GM19043 (cell line): Measurements from ENCODE around the gene DIO3.

Experiments used
- ATAC-seq: cut with Tn5 transposase; IDR thresholded peaks from one replicate; pipeline ENCODE4 v1.9.1; 2021; ENCODE audit warnings: low read depth; ENCODE audit not compliant: unreplicated experiment

Gene DIO3

GRCh38 chr14:101578489-101578888 is 17.2 kb downstream of the DIO3 start:
- ATAC-seq = no peak

- no peak for ATAC-seq
These were observed 18.2 kb downstream of the DIO3 start for GRCh38 chr14:101579372-101580080.

- ATAC-seq = no peak
These were observed 20.5 kb downstream of the DIO3 start for GRCh38 chr14:101581806-101582205.

GRCh38 chr14:101582294-101582693 is 21.0 kb downstream of the DIO3 start:
- no peak for ATAC-seq

GRCh38 chr14:101583006-101583714 is 21.9 kb downstream of the DIO3 start:
- ATAC-seq = no peak

GRCh38 chr14:101583715-101584054 is 22.4 kb downstream of the DIO3 start:
- ATAC-seq = no peak

DNA sequence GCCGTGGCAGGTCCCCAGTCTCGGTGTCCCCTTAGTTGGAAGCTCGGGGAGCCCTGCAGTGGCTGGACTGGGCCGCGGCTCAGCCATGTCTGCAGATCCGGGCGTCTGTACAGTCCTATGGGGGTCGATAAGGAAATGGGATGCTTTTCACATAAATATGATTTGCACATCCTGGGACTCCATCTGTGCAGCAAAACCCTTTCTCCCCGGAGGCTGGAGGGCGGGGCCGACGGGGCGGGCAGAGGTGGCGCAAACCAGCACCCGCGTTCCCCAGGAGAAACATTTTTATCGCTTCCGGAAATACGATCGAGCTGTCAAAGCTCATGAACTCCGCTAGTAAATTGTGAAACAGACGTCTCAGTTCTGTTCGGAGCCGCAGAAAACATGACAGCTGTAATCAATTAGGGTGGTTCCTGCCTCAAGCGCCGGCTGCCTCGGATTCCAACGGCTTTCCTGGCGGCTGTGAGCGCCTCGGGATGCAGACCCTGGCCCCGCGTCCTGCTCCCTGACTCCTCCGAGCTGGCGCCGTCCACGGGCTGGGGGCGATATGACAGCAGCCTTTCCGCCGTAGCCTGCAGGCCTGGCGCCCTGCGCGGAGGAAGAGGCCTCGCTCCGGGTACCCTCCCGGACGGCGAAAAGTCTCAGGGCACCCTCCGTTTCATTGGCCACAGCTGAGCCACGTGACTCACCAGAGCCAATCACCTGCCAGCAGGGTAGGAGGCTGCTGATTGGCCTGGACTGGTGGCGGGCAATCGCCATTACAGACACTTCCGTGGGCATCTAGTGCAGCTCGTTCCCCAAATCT is 23.0 kb downstream of the DIO3 start:
- no peak for ATAC-seq

DNA sequence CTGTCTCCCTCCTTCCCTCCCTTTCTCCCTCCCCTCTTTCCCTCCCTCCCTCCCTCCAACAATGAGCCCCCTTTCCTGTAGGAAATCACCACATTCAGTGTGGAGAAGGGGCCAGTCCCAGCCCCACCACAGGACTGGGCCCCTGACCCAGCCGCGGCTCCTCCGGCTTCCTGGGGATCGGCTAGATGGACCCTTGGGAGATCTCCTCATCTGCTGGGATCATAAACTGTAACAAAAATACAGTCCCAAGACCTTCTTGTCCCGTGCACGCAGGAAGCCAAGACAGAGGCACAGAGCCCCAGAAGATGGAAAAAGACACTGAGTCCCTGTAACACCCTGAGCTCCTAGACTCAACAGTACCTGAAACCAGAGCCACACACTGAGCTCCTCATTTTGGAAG is 23.9 kb downstream of the DIO3 start:
- no peak for ATAC-seq

DNA sequence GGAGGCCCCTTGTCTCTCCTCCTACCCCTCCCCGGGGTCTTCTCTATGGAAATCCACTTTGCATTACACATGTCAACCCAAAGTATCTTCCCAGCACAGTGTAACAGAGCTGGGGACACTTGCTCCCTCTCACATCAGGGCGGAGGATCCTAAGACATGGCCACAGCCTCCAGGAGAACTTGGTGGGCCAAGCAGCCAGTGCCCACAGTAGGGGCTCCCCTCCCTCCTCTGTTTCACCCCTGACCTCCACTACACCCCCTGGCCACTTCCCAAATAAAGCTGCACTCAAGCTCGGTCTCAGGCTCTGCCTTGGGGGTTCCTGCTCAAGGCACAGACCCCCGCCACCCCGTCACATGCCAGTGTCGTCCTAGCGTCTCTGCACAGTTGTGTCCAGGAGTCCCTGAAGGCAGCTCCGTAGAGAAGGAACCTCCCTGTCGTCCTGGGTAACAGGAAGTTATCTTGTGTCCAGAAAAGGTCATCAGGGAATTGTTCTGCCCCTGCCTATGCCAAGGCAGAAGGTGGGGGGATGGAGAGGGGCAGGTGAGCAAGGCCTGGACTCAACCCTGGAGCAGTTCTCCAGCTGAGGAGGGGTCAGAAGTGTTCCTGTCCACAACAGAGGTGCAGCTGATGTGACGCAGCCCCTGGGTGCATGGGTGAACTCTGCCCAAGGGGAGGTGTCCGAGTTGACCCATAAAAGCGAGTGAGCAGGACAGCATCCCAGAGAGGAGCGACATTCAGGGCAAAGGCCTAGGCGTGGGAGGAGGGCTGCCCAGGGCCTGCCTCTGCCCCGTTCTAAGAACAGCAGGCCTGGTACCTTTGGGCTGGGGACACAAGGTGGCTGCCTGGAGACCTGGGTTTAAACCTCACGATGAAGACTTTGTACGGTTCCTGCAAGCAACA is 25.5 kb downstream of the DIO3 start:
- no peak for ATAC-seq

DNA sequence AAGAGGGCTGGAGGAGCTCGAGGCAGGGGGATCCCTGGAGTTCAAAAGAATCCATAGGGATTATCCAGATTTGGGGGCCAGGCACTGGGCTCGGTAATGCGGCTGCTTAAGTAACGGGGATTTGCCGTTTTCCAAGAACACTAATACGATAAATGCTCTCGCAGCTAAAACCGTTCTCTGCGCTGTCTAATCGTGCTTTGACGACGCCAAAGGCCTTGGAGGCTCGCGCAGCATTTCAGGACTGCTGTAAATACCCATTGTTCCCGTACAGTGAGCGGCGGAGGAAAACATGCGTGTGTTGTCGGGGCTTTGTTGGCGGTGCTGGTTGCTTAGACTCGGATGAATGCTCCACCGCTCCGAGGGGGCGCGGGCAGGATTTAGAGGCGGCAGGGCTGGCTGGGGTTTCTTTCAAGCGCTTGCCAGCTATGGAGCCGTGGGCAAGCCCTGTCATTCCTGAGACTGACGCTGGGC is 26.2 kb downstream of the DIO3 start:
- no peak for ATAC-seq

DNA sequence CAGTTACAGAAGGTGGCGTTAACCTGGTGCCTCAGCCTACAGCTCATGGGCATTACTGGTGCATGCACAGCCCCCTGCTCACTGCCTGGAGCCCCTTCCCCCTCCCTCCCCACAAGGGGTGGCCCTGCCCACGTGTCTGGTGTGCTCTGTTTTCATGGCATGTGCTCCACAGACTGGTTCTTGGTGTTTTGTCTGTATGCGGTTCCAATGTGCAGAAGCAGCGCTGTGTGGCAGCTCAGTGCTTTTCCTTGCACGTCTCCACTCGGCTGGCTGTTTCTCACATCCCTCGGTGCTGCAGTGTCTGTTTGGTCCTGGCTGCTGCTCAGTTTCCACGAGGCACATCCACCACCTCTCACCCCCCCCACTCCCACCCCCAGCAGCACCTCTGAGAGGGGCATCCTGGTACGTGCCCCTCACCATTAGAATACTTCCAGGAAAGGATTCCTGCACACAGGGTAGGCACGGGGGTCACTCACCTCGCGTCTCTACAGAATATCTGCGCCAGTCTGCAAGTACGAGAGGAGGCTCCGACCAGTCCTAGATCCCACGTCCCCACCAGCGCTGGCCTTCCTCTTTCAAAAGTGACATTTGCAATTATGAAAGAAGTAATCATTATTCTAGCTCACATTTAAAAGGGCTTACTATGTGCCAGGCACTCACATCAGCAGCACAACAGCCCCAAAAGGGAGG is 27.1 kb downstream of the DIO3 start:
- ATAC-seq = no peak

GRCh38 chr14:101588990-101589389 is 27.7 kb downstream of the DIO3 start:
- ATAC-seq = no peak

DNA sequence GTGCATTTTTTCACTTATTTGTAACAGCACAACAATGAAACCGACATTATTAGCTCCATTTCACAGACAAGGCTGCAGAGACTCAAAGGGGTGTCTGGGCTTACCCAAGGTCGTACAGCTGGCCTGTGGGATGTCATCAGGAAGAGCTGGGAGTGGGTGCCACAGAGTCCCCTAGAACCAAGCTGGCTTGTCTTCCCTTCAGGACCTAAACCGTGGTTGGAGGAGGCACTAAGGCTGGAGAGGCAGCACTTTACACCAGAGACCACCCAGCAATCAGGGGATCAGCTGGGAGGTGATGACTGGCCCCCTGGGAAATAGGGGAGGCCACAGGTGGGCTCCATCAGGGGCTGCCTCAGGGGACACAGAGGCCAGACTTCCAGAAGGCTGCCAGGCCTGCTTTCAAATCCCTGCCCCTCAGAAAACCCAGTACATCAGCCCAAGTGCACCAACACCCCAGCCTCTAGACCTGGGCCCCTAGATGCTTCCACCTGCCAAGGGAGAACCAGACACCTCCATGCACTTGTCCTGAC is 28.3 kb downstream of the DIO3 start:
- ATAC-seq = no peak

GRCh38 chr14:101590062-101590461 is 28.8 kb downstream of the DIO3 start:
- no peak for ATAC-seq

DNA sequence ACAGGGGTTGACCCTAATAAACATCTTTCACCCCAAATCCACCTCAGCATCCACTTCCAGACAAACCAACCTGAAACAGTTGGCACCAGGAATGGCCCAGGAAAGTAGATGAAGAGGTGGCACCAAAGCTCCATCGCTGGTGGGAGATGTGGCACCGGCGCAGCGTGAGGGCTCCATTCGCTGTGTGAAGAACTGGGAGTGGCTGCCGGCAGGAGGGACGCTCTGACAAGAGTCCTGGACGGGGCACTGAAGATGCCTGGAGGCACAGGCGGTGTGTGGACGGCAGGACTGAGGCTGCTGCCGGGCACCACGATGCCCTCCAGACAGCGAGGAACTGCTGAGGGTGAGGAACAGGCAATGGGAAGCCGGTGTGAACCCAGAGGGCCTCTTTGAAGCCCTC is 29.3 kb downstream of the DIO3 start:
- no peak for ATAC-seq

- ATAC-seq = no peak
These were observed 29.8 kb downstream of the DIO3 start for GRCh38 chr14:101591121-101591520.

- ATAC-seq = no peak
These were observed 30.3 kb downstream of the DIO3 start for GRCh38 chr14:101591582-101591981.

DNA sequence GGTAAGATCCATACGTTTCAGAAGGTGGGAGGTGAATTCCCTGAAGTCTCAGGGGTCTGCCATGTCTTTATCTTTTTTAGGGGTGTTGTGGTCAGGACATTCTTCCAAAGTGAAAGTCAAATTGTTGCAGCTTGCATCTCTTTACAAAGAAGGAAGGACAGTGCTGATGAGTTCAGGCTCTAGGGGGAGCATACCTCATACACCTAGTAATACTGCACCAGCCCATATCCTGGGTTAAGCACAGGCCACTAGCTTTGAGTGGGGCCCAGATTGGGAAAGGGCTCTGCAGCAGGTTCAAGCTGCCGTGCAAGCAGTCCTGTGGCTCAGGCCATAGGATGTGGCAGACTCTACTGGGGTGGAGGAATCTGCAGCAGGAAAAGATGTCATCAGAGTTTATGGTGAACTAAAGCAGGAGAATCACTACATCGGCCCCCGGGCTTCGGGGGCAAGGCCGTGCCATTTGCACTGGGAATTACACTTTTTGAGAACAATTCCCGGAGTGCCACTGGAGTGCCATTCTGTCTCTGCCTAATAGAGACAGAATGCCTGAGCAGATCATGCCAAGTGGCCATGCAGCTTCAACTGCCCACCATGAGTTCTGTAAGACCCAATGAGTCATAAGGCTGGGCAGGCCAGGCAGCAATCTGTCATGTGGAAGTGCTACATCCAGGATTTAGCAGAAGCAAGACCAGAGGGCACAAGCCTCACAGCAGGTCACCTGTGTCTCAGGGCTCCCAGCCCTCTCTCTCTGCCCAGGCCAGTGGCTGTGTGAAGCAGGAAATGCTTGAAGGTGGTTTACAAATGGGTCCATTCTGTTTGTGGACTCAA is 32.3 kb downstream of the DIO3 start:
- no peak for ATAC-seq
